NCI-H146 treated with DMSO at 0.1 percent for 48 hours (cell line): ENCODE data around the gene DLG2.

Experiments used
- DNase-seq: peaks from one replicate; lab custom pipeline; 2025; ENCODE audit not compliant: unreplicated experiment; lab: John Stamatoyannopoulos, UW

DLG2 gene

DNA sequence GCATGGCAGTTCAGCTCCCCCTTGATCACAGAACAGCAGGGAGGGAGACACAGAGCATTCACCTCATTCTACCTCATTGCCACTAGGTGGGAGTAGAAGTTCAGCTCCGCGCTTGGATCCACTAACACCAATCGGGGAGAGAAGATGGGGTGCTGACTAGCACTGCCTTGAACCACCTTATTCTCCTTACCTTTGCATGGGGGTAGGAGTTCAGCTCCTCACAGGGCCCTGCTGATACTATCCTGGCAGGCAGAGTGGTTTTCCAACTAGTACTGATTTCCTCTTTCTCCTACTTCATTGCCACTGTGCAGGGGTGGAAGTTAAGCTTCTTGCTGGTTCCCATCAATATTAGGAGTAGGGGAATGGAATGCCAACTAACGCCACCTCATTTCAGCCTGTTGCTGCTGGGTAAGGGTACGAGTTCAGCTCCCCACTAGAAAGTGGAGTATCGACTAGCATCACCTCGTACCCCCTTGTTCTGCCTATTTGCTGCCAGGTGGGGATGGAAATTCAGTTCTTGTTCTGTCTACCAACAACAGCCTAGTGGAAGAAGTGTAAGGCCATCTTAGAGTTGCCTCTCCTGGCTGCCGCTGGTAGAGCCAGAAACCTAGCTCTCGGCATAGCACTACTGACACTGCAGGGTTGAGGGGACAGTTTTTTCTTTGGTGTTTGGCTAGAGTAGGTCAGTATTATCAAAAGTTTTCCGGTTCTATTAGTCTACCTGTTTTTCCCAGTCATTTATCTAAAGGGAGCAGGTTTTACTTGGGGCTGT, 1790.1 kb downstream of the DLG2 start:
- DNase-seq, result no peak

DNA sequence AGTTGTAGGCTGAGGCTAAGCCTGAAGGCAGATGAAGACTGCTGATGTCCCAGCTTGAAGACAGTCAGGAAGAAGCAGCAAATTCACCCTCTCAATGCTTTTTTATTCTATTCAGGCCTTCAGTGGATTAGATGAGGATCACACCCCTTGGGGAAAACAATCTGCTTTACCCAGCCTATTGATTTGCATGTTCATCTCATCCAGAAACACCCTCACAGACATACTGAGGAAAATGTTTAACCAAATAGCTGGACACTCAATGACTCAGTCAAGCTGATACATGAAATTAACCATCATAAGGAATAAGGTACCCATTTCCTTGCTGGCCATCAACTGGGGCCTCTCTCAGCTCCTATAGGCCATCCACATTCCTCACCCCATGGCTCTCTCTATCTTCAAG, 1791.1 kb downstream of the DLG2 start:
- DNase-seq, result no peak

GRCh38 chr11:83835423-83835822, 1791.7 kb downstream of the DLG2 start:
- DNase-seq, result no peak

DNA sequence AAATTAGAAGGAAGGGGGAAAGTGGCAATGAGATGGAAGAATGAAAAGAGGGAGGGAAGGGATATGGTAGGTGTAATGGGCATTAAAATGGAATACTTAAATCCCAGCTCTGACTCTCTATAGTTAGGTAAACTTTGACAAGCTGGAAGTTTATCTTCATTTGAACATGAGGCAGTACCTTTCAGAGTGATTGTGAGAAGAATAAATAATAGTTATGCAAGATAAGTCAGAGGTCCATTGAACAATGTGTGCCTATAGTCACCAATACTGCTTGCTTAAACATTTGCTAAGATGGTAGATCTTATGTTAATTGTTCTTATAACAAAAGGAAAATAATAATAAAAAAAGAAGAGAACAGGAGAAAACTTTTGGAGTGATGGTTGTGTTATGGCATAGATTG, 1795.2 kb downstream of the DLG2 start:
- no peak for DNase-seq

GRCh38 chr11:83827940-83828554, 1799.1 kb downstream of the DLG2 start:
- DNase-seq, result no peak

GRCh38 chr11:83827520-83827919, 1799.6 kb downstream of the DLG2 start:
- DNase-seq, result no peak

DNA sequence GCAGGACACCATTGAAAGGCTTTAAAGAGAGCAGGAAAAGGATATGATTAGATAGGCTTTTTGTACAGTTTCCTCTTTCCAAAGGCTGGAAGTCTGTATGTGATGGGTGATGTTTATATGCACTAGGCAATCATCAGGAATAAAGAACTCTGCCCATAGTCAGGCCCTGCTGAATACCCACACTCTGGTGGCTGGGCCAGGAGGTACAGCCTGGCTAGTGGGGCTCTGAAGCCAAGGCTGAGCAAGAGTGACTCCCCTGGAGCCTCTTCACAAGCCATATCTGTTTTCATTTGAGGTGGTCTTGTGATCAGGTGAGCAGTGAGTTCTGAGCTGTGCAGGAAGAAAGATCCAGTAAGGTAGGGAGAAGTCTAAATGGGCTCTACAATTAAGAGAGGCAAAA, 1801.1 kb downstream of the DLG2 start:
- DNase-seq, result no peak

DNA sequence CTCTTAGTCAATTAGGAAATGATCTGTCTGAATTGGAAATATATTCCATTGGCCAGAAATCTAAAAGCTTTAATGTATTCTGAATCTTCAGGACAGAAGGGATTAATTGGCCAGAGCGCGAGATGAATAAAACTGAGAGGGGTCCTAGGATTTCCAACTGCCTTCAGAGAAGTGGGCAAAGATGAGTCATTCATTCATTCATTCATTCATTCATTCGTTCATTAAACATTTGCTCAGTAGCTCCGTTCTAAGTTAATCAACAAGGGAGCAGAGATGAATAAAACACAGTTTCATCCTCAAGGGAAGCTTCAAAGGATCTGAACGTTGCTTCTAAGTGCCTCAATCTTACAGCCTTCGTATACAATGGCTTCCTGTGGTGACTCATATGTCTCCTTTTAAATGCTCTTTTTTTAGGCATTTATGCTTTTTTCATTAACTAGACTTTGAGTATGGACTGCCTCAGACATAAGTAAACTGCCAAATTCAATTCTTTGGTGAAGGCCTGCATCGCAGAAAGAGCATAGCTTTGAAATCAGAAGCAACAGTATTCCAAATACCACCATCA, 1803.6 kb downstream of the DLG2 start:
- DNase-seq, result no peak

GRCh38 chr11:83819931-83820549, 1807.1 kb downstream of the DLG2 start:
- peak; percentile 16 for DNase-seq

- no peak for DNase-seq
These were observed 1808.8 kb downstream of the DLG2 start for GRCh38 chr11:83818349-83818748.

DNA sequence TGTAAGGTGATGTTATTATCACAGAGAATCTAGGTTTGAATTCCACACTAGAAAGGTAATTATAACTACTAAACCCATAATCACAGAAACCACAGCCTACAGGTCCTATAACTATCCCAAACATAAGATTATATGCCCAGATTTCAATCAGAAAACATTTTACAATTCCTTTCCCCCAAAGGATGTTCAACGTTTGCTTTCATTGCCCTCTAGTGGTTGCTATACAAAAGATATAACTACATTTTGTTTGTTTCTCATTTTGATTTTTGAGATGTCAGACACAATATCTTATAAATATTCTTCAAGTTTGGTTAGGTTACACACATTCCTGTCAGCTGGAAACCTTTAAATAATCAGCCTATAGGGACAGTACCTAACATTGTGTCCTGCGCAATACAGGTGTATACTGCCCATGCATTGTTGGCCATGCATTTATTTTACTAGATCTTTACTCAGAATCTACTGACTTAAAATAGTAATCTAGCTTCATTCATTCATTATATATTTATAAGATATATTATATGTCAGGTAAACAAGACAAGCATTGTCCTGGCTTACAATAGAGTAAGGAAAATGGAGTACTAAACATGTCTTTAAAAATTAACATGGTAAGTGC, 1810.5 kb downstream of the DLG2 start:
- peak; percentile 7 for DNase-seq

DNA sequence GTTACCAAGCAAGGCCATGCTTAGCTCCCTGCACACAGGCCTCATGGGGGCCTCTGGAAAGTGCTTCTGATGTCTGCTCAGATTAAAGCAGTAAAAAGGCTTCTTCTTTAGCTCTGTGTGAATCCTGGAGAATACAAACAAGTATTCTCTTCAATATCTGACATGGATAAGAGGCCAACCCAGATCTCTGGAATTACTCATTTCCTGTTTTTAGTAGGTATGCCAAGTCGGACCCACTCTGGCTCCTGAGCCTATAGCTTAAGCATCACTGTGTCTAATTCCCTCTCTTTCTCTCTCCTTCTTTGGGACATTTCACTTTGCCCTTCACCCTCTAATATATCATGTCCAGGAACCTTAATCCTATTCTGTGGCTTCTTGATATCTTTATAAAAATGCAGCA, 1811.4 kb downstream of the DLG2 start:
- DNase-seq, result no peak

DNA sequence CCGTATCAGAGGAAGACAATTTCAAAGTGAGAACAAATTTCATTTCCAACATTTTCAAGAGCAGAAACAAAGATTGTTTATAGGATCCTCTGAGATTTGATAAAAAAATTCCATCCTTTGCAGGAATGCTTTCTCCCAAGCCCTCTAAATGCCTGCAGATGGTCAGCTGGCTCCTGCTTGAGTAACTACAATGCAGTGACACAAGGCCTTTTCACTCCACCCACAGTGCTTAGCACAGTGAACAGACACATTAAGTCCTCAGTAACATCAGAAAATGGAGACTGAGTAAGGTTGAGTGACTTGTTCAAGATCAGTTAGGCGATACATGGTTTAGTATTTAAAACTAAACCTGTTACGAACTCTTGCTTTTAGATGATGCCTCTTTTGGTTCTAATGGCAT, 1813.8 kb downstream of the DLG2 start:
- DNase-seq, result no peak

DNA sequence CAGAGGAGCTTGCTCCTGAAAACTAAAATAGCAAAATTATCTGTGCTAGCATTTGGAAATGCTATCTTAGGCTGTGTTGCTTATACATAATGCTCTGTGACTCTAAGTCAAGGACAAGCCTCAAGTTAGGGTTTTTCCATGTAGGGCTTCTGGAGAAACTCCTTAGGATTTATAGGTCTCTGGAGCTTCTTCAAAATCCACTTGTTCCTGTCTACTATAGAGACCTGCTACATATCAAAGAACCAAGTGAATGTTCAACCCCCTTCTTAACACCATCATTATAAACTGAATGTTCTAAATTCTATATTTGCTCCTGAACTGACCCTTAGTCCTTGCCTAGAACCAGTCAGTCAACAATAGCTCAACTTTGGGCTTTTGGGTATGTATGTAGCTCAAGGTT, 1817.9 kb downstream of the DLG2 start:
- no peak for DNase-seq

- DNase-seq, result no peak
These were observed 1825.3 kb downstream of the DLG2 start for GRCh38 chr11:83801799-83802198.

DNA sequence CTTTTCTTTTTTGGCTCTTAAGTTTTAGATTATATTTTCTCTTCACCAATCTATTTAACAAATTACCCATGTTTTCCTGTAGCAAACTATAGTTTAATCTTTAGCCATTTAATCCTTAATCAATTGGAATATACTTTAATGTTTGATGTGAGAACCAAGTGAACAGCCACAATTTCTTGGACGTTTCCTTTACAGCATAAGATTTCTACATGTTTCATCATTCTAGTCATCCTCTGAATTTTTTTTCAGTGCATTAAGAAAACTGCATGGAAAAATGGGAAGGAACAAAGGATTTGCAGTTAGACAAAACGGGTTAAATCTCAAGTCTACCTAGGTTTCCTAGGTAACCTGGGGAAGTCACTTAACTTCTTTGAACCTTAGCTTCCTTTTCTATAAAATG, 1833.8 kb downstream of the DLG2 start:
- no peak for DNase-seq

- DNase-seq, result no peak
These were observed 1835.6 kb downstream of the DLG2 start for GRCh38 chr11:83791557-83791956.

DNA sequence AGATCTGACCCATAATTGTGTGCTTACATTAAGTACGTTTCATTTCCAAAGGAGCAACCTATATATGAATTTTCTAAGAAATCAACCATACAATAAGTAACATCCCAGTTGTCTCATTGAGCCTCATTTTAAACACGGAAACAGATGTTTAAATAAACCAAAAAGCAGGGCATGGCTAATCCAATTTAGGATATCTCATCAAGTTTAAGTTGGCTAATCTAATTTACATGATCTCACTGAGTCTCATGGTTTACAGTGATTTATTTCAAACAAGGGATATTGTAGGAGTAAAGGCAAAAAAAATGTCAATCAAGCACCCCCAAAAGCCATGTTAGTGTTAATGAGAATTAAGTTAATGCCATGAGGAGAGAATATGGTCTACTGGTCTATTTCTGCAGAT, 1841.2 kb downstream of the DLG2 start:
- no peak for DNase-seq

DNA sequence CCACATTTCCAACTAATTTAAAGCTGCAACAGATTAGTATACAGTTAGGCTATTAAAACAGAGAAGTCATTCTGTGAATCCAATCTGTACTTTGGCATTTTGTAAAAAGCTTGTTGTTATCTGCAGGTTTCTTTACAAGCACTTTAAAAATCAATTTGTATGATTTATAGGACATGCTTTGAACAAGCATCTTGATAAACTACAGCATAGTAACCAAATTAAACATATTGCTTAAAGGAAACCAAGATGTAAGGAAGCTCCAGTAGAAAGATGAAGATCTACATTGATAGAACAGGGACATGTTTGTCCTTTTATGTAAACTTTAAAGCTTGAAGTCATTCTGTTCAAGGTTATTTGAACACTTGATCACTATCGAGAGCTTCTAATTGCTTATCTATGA, 1842.7 kb downstream of the DLG2 start:
- DNase-seq, result no peak

GRCh38 chr11:83782329-83782728, 1844.8 kb downstream of the DLG2 start:
- no peak for DNase-seq

- no peak for DNase-seq
These were observed 1847.3 kb downstream of the DLG2 start for GRCh38 chr11:83779876-83780275.

- DNase-seq, result no peak
These were observed 1848.5 kb downstream of the DLG2 start for GRCh38 chr11:83778596-83778995.
